IMR-90 (cell line): ENCODE measurements around the gene C5orf63.

Experiments
- BHLHE40 ChIP-seq: fragments of 150-350 bp; IDR thresholded peaks from 2 replicates; pipeline ENCODE4 v1.6.1; 2016; ENCODE audit warnings: mild to moderate bottlenecking, low read depth, low read length
- MAFK ChIP-seq: IDR thresholded peaks from 2 replicates; pipeline ENCODE4 v1.6.1; 2012; ENCODE audit warnings: low read depth, low read length, improper control_type of control experiment
- MXI1 ChIP-seq: IDR thresholded peaks from 2 replicates; pipeline ENCODE4 v1.6.1; 2012; ENCODE audit warnings: low read depth, mild to moderate bottlenecking, low read length, moderate library complexity, borderline replicate concordance
- POLR2A ChIP-seq: IDR thresholded peaks from 2 replicates; pipeline ENCODE4 v1.6.1; 2012; ENCODE audit warnings: mild to moderate bottlenecking, low read depth, low read length
- RAD21 ChIP-seq: IDR thresholded peaks from 2 replicates; pipeline ENCODE4 v1.6.1; 2012; ENCODE audit warnings: low read length, improper control_type of control experiment
- RCOR1 ChIP-seq: IDR thresholded peaks from 2 replicates; pipeline ENCODE4 v1.6.1; 2012; ENCODE audit warnings: mild to moderate bottlenecking, low read length, improper control_type of control experiment; ENCODE audit not compliant: insufficient replicate concordance
- RFX5 ChIP-seq: IDR thresholded peaks from 2 replicates; pipeline ENCODE4 v1.8.0; 2012; ENCODE audit warnings: low read depth, mild to moderate bottlenecking, low read length, moderate library complexity
- SMC3 ChIP-seq: fragments of 150-350 bp; IDR thresholded peaks from 2 replicates; pipeline ENCODE4 v1.6.1; 2016; ENCODE audit warnings: low read depth, mild to moderate bottlenecking, antibody characterized with exemption, low read length, moderate library complexity
- TF ChIP-seq, protein P1 (sequence below): conservative IDR thresholded peaks from 2 replicates; pipeline ENCODE4 v1.5.1; 2012; ENCODE audit warnings: mild to moderate bottlenecking, low read depth, low read length, improper control_type of control experiment

- TF ChIP-seq, protein P1, sequence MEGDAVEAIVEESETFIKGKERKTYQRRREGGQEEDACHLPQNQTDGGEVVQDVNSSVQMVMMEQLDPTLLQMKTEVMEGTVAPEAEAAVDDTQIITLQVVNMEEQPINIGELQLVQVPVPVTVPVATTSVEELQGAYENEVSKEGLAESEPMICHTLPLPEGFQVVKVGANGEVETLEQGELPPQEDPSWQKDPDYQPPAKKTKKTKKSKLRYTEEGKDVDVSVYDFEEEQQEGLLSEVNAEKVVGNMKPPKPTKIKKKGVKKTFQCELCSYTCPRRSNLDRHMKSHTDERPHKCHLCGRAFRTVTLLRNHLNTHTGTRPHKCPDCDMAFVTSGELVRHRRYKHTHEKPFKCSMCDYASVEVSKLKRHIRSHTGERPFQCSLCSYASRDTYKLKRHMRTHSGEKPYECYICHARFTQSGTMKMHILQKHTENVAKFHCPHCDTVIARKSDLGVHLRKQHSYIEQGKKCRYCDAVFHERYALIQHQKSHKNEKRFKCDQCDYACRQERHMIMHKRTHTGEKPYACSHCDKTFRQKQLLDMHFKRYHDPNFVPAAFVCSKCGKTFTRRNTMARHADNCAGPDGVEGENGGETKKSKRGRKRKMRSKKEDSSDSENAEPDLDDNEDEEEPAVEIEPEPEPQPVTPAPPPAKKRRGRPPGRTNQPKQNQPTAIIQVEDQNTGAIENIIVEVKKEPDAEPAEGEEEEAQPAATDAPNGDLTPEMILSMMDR = no peak
- no peak for TF ChIP-seq POLR2A
- TF ChIP-seq SMC3 = no peak
- TF ChIP-seq RAD21 = no peak
- TF ChIP-seq MAFK = no peak
- TF ChIP-seq RCOR1 = no peak
- TF ChIP-seq RFX5 = no peak
- TF ChIP-seq MXI1 = no peak
- TF ChIP-seq BHLHE40 = no peak
Measured at GRCh38 chr5:127051591-127051990, 21.7 kb downstream of the C5orf63 start.
